SK-N-SH (cell line): ENCODE data around the gene PAQR3. TPM values are rescaled to one million over a fixed set of nuclear protein-coding genes. Genes with fewer than 3 reads are reported as not detected.

ENCODE experiments used
- CTCF ChIA-PET: fragments of 300-600, 350-600 bp; formaldehyde crosslinking; extraction: SDS; loops from one replicate; lab custom pipeline; 2021; lab: Yijun Ruan, JAX
- POLR2A ChIA-PET: fragments of 350-600 bp; sonication (Branson Sonifier 250); formaldehyde crosslinking; extraction: SDS; loops from one replicate; lab custom pipeline; 2020; ENCODE audit warnings: antibody characterized with exemption, inconsistent platforms; lab: Yijun Ruan, JAX
- DNase-seq: peaks from one replicate; pipeline ENCODE4 v3.0.0; 2012
- H2AFZ ChIP-seq: fragments of 200-600 bp; sonication (generic); 2 replicates; pipeline ENCODE4 v1.8.1; 2016; ENCODE audit warnings: antibody characterized with exemption, mild to moderate bottlenecking, low read depth
- H3F3A ChIP-seq: fragments of 200-600 bp; sonication (generic); replicated peaks from 2 replicates; pipeline ENCODE3; 2016; ENCODE audit warnings: antibody characterized with exemption, mild to moderate bottlenecking; ENCODE audit not compliant: insufficient read depth
- H3K27ac ChIP-seq, 2 experiments: fragments of 200-500 bp in 1 of 2; fragments of 200-600 bp in 1 of 2; sonication (Bioruptor generic) in 1 of 2; sonication (generic), shearing (Covaris generic) in 1 of 2; 2 replicates each; pipeline versions ENCODE4 v1.5.1 to v1.6.1; 2014 to 2016; ENCODE audit warnings: low read depth in 2 of 2, inconsistent platforms in 1 of 2, low read length in 1 of 2, mild to moderate bottlenecking in 1 of 2, mixed read lengths in 1 of 2
- H3K27me3 ChIP-seq: fragments of 200-600 bp; sonication (generic), shearing (Covaris generic); 2 replicates; pipeline ENCODE4 v1.6.1; 2016; ENCODE audit warnings: mixed run types; ENCODE audit not compliant: insufficient read depth
- H3K36me3 ChIP-seq, 2 experiments: fragments of 200-500 bp in 1 of 2; fragments of 200-600 bp in 1 of 2; sonication (Bioruptor generic) in 1 of 2; sonication (generic) in 1 of 2; replicated peaks in 1 of 2; 2 replicates each; pipeline versions ENCODE3 to v1.5.1; 2014 to 2016; ENCODE audit warnings: low read length in 1 of 2, mild to moderate bottlenecking in 1 of 2; ENCODE audit not compliant: insufficient read depth in 2 of 2, control insufficient read depth in 1 of 2
- H3K4me1 ChIP-seq, 2 experiments: fragments of 200-500 bp in 1 of 2; fragments of 200-600 bp in 1 of 2; sonication (Bioruptor generic) in 1 of 2; sonication (generic), shearing (Covaris generic) in 1 of 2; 2 replicates each; pipeline versions ENCODE4 v1.5.1 to v1.6.1; 2014 to 2016; ENCODE audit warnings: low read depth in 1 of 2, low read length in 1 of 2, mixed run types in 1 of 2; ENCODE audit not compliant: insufficient read depth in 2 of 2, control insufficient read depth in 1 of 2
- H3K4me2 ChIP-seq: fragments of 200-600 bp; sonication (generic), shearing (Covaris generic); 2 replicates; pipeline ENCODE4 v1.6.1; 2017; ENCODE audit warnings: mixed run types
- H3K4me3 ChIP-seq, 2 experiments: fragments of 200-500 bp in 1 of 2; fragments of 200-600 bp in 1 of 2; sonication (Bioruptor generic) in 1 of 2; sonication (generic), shearing (Covaris generic) in 1 of 2; 2 replicates each; pipeline versions ENCODE4 v1.5.1 to v1.8.1; 2014 to 2016; ENCODE audit warnings: low read depth in 2 of 2, inconsistent platforms in 1 of 2, low read length in 1 of 2, mild to moderate bottlenecking in 1 of 2, mixed read lengths in 1 of 2, moderate library complexity in 1 of 2
- H3K79me2 ChIP-seq: fragments of 200-600 bp; sonication (generic); 2 replicates; pipeline ENCODE4 v1.8.1; 2017; ENCODE audit warnings: mild to moderate bottlenecking; ENCODE audit not compliant: insufficient read depth
- H3K9ac ChIP-seq: fragments of 200-600 bp; sonication (generic); 2 replicates; pipeline ENCODE4 v1.6.1; 2017; ENCODE audit warnings: mixed run types
- H3K9me2 ChIP-seq: fragments of 200-600 bp; sonication (generic); 2 replicates; pipeline ENCODE4 v1.6.1; 2017; ENCODE audit warnings: mixed run types
- H3K9me3 ChIP-seq: fragments of 200-600 bp; sonication (generic); 2 replicates; pipeline ENCODE4 v1.6.1; 2017; ENCODE audit warnings: mixed run types, mild to moderate bottlenecking, moderate library complexity
- H4K20me1 ChIP-seq: fragments of 200-600 bp; sonication (generic); 2 replicates; pipeline ENCODE4 v1.6.1; 2017; ENCODE audit warnings: mild to moderate bottlenecking, mixed run types; ENCODE audit not compliant: insufficient read depth
- CHD2 ChIP-seq: fragments of 150-350 bp; IDR thresholded peaks from 2 replicates; pipeline ENCODE4 v1.6.1; 2018; ENCODE audit warnings: low read length; ENCODE audit not compliant: partially characterized antibody
- ELF1 ChIP-seq: IDR thresholded peaks from 2 replicates; pipeline ENCODE4 v1.4.0; 2012
- EP300 ChIP-seq, 2 experiments: IDR thresholded peaks; 2 replicates each; pipeline versions ENCODE4 v1.4.0 to v1.6.1; 2012; ENCODE audit warnings: borderline replicate concordance in 1 of 2, low read depth in 1 of 2, low read length in 1 of 2
- FOSL2 ChIP-seq: IDR thresholded peaks from 2 replicates; pipeline ENCODE4 v1.4.0; 2012; ENCODE audit warnings: low read depth, mild to moderate bottlenecking, moderate library complexity, borderline replicate concordance
- GABPA ChIP-seq: IDR thresholded peaks from 2 replicates; pipeline ENCODE4 v1.4.0; 2012; ENCODE audit warnings: low read depth, mild to moderate bottlenecking
- GATA2 ChIP-seq: sonication (generic); formaldehyde crosslinking; IDR thresholded peaks from 2 replicates; pipeline ENCODE4 v1.5.0; 2020; ENCODE audit warnings: mild to moderate bottlenecking, missing genetic modification reagents
- MXI1 ChIP-seq: IDR thresholded peaks from 2 replicates; pipeline ENCODE4 v1.6.1; 2012; ENCODE audit warnings: mild to moderate bottlenecking, low read depth, low read length, improper control_type of control experiment
- NFIC ChIP-seq: IDR thresholded peaks from 2 replicates; pipeline ENCODE4 v1.4.0; 2012; ENCODE audit warnings: borderline replicate concordance
- RAD21 ChIP-seq: IDR thresholded peaks from 2 replicates; pipeline ENCODE4 v1.6.1; 2012; ENCODE audit warnings: mild to moderate bottlenecking, low read length
- RCOR1 ChIP-seq: fragments of 150-350 bp; IDR thresholded peaks from 2 replicates; pipeline ENCODE4 v1.6.1; 2017; ENCODE audit warnings: antibody characterized with exemption, low read length
- RXRA ChIP-seq: IDR thresholded peaks from 2 replicates; pipeline ENCODE4 v1.4.0; 2012; ENCODE audit warnings: low read depth, mild to moderate bottlenecking, borderline replicate concordance
- SMC3 ChIP-seq: IDR thresholded peaks from 2 replicates; pipeline ENCODE4 v1.6.1; 2012; ENCODE audit warnings: low read depth, low read length, improper control_type of control experiment
- TEAD4 ChIP-seq: IDR thresholded peaks from 2 replicates; pipeline ENCODE4 v1.4.0; 2012; ENCODE audit warnings: mild to moderate bottlenecking, borderline replicate concordance; ENCODE audit not compliant: insufficient read depth
- YY1 ChIP-seq: IDR thresholded peaks from 2 replicates; pipeline ENCODE4 v1.4.0; 2012; ENCODE audit warnings: low read depth, mild to moderate bottlenecking
- polyA plus RNA-seq, 3 experiments: library from polyadenylated mRNA; depleted of rRNA; stranded (reverse); fragments of >200 nt; gene quantifications; 2 replicates each; pipeline ENCODE4 v1.2.3, GENCODE V29; 2012
- TF ChIP-seq, protein P1 (sequence below): IDR thresholded peaks from 2 replicates; pipeline ENCODE4; 2012
- TF ChIP-seq, protein P2 (sequence below): fragments of 200-600 bp; sonication (generic); IDR thresholded peaks from 2 replicates; pipeline ENCODE4 v1.6.1; 2017; ENCODE audit warnings: antibody characterized with exemption, mild to moderate bottlenecking, moderate library complexity
- TF ChIP-seq, protein P3 (sequence below): IDR thresholded peaks from 2 replicates; pipeline ENCODE4 v1.4.0; 2012; ENCODE audit warnings: low read depth, borderline replicate concordance
- TF ChIP-seq, protein P4 (sequence below): fragments of 150-350 bp; IDR thresholded peaks from 2 replicates; pipeline ENCODE4 v1.6.1; 2017; ENCODE audit warnings: antibody characterized with exemption, low read length, low read depth, borderline replicate concordance

Gene PAQR3
- polyA plus RNA-seq, 1 of the 3 experiments (the other 2 are of a cell fraction): 10.3 TPM

DNA sequence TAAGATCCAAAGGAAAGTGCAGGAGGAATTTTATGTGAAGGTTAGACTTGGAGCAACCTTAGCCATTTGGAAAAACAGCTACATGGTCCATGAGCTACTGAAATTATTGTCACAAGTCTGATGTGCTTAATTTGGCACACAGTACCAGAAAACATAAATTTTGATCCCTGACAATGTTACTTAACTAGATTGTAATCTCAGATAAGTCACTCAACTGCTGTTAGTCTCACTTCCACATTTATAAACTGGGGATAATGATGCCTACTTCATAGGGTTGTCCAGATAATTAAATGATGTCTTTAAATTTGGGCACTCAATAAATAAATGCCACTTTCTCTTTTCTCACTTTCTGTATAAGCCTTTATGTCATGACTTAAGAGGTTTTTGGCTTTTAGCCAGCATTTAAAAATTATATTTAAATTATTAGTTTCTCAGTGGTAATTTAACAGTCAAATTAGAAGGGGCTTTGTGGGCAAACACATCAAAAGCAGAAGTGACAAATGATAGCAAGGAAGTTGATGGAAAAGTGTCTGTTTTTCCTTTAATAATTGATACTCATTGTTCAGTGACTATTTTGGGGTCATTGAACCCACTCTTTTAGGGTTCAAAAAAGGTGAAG, 58.3 kb downstream of the PAQR3 start:
- Histone ChIP-seq H4K20me1 (no peaks in the 10 kb centered on the region), H3K9me2 (no peaks in the 10 kb centered on the region), H3K27ac (no peak overlapping the region), H3K4me3 (no peak overlapping the region), H3K4me1 (no peaks in the 10 kb centered on the region), H3K36me3 (peaks cover 43 to 63% of the 10 kb centered on the region in 2 experiments), H2AFZ (no peak overlapping the region), H3K4me2 (no peak overlapping the region), H3F3A (peaks cover 3% of the 10 kb centered on the region), H3K79me2 (no peaks in the 10 kb centered on the region), H3K27me3 (no peaks in the 10 kb centered on the region), H3K9ac (no peak overlapping the region), H3K9me3 (no peaks in the 10 kb centered on the region)
- DNase-seq: no peak
- CTCF ChIA-PET: no interaction called here
- POLR2A ChIA-PET: no interaction called here
- TF ChIP-seq NFIC (no peak), RCOR1 (no peak), TEAD4 (no peak), CHD2 (no peak), GABPA (no peak), MXI1 (no peak), GATA2 (no peak), ELF1 (no peak), RXRA (no peak), EP300 (IDR thresholded peaks at IDR 0.05; ENCODE audit: borderline replicate concordance in 1 of 2, low read depth in 1 of 2, low read length in 1 of 2) (no peak), SMC3 (no peak), RAD21 (no peak), YY1 (no peak), FOSL2 (no peak)
- TF ChIP-seq, protein P1, sequence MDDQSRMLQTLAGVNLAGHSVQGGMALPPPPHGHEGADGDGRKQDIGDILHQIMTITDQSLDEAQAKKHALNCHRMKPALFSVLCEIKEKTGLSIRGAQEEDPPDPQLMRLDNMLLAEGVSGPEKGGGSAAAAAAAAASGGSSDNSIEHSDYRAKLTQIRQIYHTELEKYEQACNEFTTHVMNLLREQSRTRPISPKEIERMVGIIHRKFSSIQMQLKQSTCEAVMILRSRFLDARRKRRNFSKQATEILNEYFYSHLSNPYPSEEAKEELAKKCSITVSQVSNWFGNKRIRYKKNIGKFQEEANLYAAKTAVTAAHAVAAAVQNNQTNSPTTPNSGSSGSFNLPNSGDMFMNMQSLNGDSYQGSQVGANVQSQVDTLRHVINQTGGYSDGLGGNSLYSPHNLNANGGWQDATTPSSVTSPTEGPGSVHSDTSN: no peak
- TF ChIP-seq, protein P2, sequence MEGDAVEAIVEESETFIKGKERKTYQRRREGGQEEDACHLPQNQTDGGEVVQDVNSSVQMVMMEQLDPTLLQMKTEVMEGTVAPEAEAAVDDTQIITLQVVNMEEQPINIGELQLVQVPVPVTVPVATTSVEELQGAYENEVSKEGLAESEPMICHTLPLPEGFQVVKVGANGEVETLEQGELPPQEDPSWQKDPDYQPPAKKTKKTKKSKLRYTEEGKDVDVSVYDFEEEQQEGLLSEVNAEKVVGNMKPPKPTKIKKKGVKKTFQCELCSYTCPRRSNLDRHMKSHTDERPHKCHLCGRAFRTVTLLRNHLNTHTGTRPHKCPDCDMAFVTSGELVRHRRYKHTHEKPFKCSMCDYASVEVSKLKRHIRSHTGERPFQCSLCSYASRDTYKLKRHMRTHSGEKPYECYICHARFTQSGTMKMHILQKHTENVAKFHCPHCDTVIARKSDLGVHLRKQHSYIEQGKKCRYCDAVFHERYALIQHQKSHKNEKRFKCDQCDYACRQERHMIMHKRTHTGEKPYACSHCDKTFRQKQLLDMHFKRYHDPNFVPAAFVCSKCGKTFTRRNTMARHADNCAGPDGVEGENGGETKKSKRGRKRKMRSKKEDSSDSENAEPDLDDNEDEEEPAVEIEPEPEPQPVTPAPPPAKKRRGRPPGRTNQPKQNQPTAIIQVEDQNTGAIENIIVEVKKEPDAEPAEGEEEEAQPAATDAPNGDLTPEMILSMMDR: no peak
- TF ChIP-seq, protein P3, sequence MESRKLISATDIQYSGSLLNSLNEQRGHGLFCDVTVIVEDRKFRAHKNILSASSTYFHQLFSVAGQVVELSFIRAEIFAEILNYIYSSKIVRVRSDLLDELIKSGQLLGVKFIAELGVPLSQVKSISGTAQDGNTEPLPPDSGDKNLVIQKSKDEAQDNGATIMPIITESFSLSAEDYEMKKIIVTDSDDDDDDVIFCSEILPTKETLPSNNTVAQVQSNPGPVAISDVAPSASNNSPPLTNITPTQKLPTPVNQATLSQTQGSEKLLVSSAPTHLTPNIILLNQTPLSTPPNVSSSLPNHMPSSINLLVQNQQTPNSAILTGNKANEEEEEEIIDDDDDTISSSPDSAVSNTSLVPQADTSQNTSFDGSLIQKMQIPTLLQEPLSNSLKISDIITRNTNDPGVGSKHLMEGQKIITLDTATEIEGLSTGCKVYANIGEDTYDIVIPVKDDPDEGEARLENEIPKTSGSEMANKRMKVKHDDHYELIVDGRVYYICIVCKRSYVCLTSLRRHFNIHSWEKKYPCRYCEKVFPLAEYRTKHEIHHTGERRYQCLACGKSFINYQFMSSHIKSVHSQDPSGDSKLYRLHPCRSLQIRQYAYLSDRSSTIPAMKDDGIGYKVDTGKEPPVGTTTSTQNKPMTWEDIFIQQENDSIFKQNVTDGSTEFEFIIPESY: no peak
- TF ChIP-seq, protein P4, sequence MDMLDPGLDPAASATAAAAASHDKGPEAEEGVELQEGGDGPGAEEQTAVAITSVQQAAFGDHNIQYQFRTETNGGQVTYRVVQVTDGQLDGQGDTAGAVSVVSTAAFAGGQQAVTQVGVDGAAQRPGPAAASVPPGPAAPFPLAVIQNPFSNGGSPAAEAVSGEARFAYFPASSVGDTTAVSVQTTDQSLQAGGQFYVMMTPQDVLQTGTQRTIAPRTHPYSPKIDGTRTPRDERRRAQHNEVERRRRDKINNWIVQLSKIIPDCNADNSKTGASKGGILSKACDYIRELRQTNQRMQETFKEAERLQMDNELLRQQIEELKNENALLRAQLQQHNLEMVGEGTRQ: no peak
